ENCODE measurements around the gene SDC3.

SDC3 gene

GRCh38 chr1:30928789-30929134 is 20.2 kb upstream of the SDC3 start:
- DNase-seq (ENCODE audit: low read depth), result no peak
- TF ChIP-seq, protein P1, sequence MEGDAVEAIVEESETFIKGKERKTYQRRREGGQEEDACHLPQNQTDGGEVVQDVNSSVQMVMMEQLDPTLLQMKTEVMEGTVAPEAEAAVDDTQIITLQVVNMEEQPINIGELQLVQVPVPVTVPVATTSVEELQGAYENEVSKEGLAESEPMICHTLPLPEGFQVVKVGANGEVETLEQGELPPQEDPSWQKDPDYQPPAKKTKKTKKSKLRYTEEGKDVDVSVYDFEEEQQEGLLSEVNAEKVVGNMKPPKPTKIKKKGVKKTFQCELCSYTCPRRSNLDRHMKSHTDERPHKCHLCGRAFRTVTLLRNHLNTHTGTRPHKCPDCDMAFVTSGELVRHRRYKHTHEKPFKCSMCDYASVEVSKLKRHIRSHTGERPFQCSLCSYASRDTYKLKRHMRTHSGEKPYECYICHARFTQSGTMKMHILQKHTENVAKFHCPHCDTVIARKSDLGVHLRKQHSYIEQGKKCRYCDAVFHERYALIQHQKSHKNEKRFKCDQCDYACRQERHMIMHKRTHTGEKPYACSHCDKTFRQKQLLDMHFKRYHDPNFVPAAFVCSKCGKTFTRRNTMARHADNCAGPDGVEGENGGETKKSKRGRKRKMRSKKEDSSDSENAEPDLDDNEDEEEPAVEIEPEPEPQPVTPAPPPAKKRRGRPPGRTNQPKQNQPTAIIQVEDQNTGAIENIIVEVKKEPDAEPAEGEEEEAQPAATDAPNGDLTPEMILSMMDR (IDR thresholded peaks at IDR 0.05; ENCODE audit: control insufficient read depth, insufficient read depth, low read depth, low read length, missing control alignments), result no peak

DNA sequence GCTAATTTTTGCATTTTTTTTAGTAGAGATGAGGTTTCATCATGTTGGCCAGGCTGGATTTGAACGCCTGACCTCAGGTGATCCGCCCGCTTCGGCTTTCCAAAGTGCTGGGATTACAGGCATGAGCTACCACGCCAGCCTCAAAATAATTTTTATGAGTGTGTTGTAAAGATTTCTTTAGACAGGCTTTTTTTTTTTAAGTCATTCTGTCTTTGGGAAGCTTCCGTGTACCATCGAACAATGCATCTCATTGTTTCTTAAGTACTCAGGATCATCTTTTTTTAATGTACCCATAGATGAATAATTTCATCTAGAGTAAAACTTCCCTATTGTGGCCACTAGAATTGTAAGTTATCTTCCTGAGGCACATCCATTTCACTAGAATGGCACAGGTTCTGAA is 19.6 kb upstream of the SDC3 start:
- no peak for DNase-seq (ENCODE audit: low read depth)
- H3K4me3 ChIP-seq (ENCODE audit: control insufficient read depth, low read depth, low read length), result no peak overlapping the region
- TF ChIP-seq, protein P1 (IDR thresholded peaks at IDR 0.05; ENCODE audit: control insufficient read depth, insufficient read depth, low read depth, low read length, missing control alignments), result no peak

More at GRCh38 chr1:30928789-30929134, 20.2 kb upstream of the SDC3 start:
- no peak overlapping the region for H3K4me3 ChIP-seq (ENCODE audit: control insufficient read depth, low read depth, low read length)

DNA sequence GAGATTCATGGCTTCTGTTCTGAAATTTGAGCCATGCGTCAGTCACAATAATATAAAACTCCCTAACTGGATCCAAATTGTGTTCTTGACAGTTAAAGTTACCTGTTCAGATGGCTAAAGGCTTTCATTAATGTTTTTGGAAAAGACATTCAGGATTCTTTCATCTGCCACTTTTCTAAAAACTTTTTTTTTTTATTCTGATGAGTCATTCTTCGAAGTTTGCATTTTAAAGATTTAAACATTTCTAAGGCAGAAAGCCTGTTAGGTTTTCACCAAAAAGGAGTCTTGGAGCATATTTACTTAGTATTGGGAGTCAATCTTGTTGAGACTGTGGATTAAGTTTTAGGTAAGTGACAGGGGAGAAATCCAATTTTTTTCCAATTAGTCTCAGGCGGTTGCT is 18.9 kb upstream of the SDC3 start:
- DNase-seq (ENCODE audit: low read depth), result no peak
- no peak overlapping the region for H3K4me3 ChIP-seq (ENCODE audit: control insufficient read depth, low read depth, low read length)
- TF ChIP-seq, protein P1 (IDR thresholded peaks at IDR 0.05; ENCODE audit: control insufficient read depth, insufficient read depth, low read depth, low read length, missing control alignments), result no peak

DNA sequence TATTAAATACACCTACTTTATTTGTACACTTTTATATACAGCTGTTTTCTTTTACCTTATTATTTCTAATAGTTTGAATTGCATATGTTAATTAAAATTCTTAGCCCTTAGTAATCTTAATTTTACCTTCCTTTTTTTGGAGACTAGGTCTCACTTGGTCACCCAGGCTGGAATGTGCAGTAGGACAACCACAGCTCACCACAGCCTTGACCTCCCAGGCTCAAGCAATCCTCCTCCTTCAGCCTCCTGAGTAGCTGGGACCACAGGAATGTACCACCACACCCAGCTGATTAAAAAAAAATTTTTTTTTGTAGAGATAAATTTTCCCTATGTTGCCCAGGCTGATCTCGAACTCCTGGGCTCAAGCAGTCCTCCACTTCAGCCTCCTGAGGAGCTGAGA is 15.0 kb upstream of the SDC3 start:
- TF ChIP-seq, protein P1 (IDR thresholded peaks at IDR 0.05; ENCODE audit: control insufficient read depth, insufficient read depth, low read depth, low read length, missing control alignments), result no peak
- DNase-seq (ENCODE audit: low read depth), result no peak
- no peak overlapping the region for H3K4me3 ChIP-seq (ENCODE audit: control insufficient read depth, low read depth, low read length)

DNA sequence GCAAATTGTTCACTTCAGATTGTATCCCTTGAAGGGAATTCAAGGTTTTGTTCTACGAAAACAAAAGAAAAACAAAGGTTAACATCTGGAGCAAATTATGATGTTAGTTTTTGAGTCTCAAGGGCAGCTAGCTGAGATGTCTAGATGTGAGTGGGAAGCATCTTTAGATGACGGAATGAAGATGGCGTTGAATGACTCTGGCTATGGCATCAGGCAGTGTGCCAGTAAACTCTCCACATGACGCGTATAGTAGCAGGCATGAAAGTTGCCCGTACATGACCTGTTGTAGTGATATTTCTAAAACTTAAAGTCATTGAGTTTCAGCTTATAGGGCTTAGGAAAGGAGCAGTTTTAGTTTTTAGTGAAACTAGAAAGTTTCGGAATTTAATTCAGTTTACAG is 12.3 kb upstream of the SDC3 start:
- TF ChIP-seq, protein P1 (IDR thresholded peaks at IDR 0.05; ENCODE audit: control insufficient read depth, insufficient read depth, low read depth, low read length, missing control alignments), result no peak
- DNase-seq (ENCODE audit: low read depth), result no peak
- no peak overlapping the region for H3K4me3 ChIP-seq (ENCODE audit: control insufficient read depth, low read depth, low read length)

GRCh38 chr1:30919025-30919881 is 10.7 kb upstream of the SDC3 start:
- no peak overlapping the region for H3K4me3 ChIP-seq (ENCODE audit: control insufficient read depth, low read depth, low read length)
- TF ChIP-seq, protein P1 (IDR thresholded peaks at IDR 0.05; ENCODE audit: control insufficient read depth, insufficient read depth, low read depth, low read length, missing control alignments), result no peak
- no peak for DNase-seq (ENCODE audit: low read depth)

All from AG09309 (cell line).